Measurements from ENCODE around the gene KDELR1.

DNA sequence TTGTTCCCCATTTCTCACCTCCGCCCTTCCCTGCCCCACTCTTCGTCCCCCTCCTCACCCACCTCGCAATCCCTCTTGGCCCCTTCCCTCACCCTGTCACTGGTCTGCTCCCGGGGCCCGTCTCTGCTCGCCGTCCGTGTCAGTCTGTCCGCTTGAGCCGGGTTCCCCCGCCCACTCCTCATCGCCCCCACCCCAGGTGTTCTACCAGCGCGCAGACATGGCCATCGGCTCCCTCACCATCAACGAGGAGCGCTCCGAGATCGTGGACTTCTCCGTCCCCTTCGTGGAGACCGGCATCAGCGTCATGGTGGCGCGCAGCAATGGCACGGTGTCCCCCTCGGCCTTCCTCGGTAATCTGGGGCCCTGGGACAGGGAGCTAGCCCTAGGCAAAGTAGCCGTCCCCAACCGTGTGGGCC, 24.5 kb upstream of the KDELR1 start:
- TF ChIP-seq, protein P1, sequence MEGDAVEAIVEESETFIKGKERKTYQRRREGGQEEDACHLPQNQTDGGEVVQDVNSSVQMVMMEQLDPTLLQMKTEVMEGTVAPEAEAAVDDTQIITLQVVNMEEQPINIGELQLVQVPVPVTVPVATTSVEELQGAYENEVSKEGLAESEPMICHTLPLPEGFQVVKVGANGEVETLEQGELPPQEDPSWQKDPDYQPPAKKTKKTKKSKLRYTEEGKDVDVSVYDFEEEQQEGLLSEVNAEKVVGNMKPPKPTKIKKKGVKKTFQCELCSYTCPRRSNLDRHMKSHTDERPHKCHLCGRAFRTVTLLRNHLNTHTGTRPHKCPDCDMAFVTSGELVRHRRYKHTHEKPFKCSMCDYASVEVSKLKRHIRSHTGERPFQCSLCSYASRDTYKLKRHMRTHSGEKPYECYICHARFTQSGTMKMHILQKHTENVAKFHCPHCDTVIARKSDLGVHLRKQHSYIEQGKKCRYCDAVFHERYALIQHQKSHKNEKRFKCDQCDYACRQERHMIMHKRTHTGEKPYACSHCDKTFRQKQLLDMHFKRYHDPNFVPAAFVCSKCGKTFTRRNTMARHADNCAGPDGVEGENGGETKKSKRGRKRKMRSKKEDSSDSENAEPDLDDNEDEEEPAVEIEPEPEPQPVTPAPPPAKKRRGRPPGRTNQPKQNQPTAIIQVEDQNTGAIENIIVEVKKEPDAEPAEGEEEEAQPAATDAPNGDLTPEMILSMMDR (IDR thresholded peaks at IDR 0.05) = no peak
- TF ChIP-seq POLR2A (IDR thresholded peaks at IDR 0.05) = no peak
- TF ChIP-seq POLR2AphosphoS5 (IDR thresholded peaks at IDR 0.05) = no peak
